GM19467 (cell line): Measurements from ENCODE around the gene SAMM50.
"Not testable (repeated sequence)": the region's sequence is repeated elsewhere in the genome, so short reads cannot be mapped to it uniquely, and the experiment has no call there.

Source experiments
- ATAC-seq: cut with Tn5 transposase; IDR thresholded peaks from one replicate; pipeline ENCODE4 v1.9.1; 2021; ENCODE audit warnings: mild to moderate bottlenecking, moderate library complexity; ENCODE audit not compliant: unreplicated experiment

SAMM50 gene

DNA sequence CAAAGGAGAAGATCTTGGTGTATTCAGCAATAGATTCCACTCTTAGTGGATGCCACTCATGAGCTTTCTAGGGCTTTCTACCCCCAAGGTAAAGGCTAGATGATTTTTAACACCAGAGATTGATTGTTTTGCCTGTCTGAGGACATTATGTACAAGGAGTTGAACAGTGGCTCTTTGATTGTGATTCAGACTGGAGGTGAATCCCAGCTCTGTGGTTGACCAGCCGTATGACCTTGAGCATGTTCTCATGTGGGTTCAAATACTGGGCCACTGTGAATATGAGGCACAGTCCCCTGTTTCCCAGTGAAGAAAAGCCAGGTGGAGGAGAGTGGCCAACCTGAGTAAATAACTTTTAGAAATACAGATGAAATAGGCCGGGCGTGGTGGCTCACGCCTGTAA is 44.9 kb downstream of the SAMM50 start:
- ATAC-seq: no peak

DNA sequence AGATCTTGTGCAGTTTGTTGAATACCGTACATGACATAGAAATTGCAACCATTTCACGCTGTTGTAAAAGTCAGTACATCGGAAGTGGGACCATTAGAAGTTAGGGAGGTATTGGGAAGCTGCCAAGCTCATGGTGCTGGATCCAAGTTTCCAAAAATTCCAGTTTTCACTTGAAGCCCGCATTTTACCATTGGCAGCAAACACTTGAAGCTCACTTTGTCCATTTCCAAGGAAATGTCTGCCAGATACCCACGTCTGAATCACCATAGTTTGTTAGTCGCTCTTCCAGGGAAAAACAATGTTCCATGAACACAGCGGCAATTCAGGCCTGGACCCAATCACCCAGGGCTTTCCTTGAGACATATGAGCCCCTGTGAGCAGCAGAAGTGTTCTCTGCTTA is 46.3 kb downstream of the SAMM50 start:
- no peak for ATAC-seq

DNA sequence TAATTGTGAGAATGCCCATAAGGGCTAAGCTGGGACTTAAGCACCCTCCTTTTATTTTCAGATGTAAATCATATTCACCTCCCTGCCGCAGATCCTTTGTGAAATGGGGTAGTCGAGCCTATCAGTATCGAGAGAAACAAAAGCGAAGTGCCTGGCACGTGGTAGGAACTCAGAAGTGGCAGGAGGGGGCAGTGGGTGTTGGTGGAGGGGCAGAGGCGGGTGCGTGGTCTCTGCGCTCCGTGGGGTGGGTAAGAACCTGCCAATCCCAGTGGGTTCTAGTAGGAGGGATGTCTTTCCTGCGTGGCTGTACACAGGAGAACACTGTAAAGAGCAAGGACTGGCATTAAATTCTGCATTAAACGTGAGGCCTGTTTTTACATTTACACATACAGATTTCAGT is 47.1 kb downstream of the SAMM50 start:
- no peak for ATAC-seq

DNA sequence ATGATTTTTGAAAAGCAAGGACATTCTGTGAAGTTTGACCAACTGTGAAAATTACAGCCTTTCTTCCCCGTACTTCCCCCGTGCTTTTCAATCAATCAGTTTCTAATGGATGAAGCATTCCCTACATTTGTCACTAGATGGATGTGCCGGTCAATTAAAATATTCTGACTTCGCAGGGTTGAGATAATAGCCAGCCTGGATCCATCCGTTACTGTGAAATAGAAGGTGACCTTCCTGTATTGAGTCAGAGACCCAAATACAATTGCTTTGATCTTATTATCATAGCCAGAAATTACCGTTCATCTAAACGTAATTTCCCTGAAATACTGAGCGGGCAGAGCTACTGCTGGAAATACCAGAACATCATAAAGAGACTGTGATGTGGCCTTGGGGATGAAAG is 47.8 kb downstream of the SAMM50 start:
- no peak for ATAC-seq

DNA sequence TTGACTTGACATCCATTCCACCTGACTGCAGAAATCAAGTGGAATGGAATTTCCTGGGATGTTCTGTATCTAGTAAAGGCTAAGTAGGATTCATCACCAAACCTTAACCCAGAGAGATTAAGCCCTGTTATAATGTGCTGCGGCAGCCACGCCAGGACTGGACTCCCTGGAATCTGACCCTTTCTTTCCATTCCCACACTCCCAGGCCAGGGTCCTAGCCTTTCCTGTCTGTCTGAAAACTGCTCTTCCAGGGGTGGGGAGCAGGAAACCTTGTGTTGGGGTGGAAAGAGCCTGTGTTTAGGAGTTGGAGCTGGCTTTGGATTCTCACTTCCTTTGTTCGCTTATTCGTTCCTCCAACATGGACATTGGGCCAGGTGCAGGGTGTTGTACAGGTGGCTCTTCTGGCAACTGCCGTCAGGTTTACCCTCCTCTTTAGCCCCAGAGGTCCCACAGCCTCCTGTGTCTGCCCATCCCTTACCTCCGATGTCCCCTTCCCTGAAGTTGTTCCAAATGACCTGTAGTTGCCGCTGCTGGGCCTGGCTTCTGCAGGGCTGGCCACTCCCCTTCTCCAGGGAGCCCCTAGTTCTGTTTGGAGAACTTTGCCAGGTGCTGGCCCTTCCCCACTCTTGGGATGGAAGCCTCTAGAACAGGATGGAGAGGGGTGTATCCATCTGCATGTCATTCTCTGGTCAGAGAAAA is 48.3 kb downstream of the SAMM50 start:
- ATAC-seq: no peak

DNA sequence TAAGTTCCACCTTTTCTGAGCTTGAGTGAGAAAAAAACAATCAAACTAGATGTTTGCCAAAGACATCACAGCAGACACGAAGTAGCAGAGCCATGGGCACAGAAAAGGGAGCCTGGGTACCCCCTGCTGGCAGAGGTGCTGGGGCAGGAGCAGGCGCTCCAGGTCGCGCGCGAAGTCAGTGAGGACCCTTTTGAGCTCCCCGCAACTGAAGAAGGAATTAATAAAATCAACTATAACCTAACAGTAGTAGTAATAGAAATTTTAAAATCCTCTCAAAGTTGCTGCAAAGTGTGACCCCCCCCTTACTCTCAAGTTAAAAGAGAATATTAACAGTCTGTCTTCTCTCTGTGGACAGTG is 48.8 kb downstream of the SAMM50 start:
- no peak for ATAC-seq

DNA sequence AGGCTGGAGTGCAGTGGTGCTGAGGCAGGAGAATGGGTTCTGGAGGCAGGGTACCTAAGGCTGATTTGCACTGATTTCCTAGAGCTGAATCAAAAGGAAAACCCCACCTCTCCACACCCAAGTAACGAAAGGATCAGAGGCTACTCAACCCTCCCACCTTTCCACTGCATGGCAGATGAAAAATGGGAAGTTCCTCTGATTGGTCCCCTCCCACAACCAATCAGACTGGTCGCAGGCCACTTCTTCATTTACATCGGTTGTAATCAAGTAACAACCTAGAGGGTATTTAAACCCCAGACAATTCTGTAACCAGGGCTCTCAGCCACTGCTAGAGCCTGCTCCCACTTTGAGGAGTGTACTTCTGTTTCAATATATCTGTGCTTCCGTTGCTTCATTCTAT is 50.3 kb downstream of the SAMM50 start:
- no peak for ATAC-seq

DNA sequence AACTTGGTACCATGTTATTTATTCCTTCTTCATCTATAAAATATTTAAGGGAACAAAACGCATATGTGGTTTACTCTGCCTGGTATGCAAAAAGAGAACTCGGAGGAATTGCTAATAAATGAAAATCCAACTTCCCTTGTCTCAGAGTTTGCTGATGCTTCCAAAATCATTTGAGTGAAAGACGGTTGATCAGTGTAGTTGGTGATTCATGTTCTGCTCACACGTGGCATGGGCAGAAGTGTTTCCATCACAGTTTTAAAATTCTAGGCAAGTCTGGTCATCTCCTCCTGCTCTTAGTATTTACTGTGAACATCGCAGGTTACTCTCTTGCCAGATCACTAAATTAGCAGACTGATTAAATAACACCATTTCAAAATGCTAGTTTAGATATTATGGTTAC is 56.9 kb downstream of the SAMM50 start:
- no peak for ATAC-seq

DNA sequence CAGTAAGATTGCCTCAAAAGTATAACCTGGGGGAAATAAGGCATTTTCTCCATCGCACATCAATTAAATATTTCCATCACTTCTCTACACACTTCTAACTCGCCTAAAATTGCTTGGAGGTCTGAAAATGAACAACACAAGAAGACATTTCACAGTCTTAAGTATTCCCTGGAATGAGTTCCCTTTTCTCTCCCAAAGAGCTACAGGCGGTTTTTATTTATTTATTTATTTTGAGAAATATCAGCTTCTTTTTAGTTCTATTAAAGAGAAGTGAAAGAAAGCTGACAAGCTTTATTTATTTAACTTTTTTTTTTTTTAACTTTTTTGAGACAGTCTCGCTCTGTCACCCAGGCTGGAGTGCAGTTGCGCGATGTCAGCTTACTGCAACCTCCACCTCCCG is 57.3 kb downstream of the SAMM50 start:
- no peak for ATAC-seq

DNA sequence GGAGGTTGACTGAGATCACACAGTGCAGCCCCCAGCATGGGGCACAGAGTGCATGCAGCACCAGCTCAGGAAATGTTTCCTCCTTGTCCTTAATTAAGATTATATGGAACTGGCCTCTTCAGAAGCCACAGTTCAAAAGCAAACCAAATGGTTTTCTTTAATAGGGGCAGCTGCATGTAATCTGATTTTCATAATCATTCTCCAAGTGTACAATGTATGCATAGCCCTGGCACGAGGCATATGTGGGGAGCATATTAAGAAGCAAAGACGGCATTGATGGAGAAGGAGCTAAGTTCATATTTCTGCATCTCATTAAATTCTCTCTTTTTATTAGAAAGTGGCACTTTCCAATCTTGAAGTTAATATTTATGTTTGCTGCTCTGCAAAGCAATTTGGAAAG is 59.0 kb downstream of the SAMM50 start:
- no peak for ATAC-seq

DNA sequence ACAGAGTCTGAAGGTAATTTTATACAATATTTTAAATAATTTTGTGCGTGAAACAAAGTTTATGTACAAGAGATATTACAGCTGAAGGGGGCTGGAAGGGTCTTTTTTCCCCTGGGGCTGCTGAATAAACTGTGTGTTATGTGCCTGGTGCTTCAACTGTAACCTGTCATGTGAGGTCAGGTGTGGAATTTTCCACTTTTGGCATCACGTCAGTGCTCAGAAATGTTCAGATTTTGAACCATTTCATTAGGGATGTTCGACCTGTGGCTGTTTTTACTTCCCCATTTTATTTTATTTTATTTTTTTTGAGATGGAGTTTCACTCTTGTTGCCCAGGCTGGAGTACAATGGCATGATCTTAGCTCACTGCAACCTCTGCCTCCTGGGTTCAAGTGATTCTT is 61.3 kb downstream of the SAMM50 start:
- ATAC-seq: not testable (repeated sequence)

DNA sequence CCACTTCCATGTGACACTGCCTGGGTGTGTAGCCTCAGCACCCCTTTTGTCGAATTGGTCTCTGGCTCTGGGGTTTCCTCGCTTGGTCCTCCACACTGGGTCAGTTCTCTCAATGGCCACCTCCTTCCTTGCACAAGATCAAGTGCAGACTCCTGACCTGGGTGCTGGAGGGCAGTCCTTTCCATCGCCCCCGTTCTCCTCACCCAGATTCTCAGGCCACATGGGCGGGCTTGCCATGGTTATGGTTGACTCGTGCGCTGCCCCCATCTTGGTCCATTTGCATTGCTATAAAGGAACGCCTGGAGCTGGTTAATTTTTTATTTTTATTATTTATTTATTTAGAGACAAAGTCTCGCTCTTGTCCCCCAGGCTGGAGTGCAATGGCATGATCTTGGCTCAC is 63.4 kb downstream of the SAMM50 start:
- ATAC-seq: no peak

DNA sequence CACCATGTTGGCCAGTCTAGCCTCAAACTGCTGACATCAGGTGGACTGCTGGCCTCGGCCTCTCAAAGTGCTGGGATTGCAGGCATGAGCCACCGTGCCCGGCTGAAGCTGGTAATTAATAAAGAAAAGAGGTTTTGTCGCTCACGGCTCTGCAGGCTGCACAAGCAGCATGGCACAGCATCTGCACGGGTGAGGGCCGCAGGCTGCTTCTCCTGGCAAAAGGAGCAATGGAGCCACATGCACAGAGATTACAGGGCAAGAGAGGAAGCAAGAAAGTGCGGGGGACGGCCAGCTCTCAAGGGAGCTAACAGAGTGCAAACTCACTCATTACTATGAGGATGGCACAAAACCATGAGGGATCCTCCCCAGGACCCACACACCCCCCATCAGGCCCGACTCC is 64.2 kb downstream of the SAMM50 start:
- no peak for ATAC-seq

DNA sequence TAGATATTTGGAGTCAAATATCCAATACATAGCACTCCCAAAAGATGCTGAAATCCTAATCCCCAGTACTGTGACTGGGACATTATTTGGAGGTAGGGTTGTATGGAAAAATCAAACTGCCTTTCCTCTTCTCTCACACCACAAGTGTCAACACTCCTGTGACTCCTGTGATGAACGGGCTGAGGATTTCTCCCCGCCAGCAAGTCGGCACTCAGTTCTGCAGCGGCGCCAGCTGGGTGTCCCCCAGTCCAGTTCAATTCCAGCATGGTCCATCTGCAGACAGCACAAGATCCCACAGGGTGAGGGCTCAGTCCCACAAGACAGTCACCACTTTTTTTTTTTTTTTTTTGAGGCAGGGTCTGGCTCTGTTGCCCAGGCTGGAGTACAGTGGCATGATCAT is 64.6 kb downstream of the SAMM50 start:
- no peak for ATAC-seq

DNA sequence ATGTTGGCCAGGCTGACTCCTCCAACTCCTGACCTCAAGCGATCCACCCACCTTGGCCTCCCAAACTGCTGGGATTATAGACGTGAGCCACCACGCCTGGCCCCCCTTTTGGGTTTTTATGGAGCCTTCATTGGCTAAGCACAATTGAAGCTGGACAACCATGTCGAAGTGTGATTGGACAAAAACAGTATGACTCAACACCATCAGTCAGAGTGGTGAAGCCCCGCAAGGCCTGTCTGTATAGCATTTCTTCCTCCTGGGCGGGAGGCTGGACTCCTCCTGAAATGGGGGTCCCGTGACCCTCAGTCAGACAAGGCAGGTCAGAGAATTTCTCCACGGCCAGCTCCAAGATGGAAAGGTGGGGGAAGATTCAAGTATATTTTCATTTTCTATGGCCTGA is 65.7 kb downstream of the SAMM50 start:
- no peak for ATAC-seq

DNA sequence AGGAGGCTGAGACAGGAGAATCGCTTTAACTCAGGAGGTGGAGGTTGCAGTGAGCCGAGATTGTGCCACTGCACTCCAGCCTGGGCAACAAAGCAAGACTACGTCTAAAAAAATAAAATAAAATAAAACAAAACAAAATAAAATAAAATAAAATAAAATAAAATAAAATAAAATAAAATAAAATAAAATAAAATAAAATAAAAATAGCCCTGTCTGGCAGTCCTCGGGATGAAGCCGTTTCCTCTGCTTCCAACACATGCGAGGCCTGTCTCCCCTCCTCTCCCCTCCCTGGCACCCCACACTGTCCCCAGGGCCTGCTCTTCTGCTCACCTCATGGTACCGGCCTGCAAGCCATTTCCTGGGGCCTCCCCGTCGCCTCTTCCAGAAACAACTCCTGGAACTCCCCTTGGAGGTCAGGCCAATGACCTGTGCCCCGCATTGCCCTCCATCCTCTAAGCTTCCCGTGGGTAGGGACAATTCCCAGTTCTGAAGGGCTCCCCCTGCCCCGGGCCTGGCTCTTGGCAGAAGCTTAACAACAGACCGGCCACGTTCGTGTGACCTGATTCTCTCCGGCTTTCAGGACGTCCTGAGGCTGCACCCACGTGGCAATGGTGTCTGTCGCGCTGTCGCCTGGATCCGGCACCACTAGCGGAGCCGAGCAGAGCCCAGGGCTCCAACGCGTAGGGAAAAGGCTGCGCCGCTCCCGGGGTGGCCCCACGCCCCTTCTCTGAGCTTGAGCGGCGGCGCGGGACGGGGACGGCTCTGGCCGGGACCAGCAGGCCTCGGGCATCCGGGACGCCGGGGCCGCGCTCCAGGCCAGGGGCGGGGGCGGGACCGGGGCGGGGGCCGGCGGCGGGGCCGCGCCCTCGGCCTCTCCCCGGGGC is 68.4 kb downstream of the SAMM50 start:
- no peak for ATAC-seq

DNA sequence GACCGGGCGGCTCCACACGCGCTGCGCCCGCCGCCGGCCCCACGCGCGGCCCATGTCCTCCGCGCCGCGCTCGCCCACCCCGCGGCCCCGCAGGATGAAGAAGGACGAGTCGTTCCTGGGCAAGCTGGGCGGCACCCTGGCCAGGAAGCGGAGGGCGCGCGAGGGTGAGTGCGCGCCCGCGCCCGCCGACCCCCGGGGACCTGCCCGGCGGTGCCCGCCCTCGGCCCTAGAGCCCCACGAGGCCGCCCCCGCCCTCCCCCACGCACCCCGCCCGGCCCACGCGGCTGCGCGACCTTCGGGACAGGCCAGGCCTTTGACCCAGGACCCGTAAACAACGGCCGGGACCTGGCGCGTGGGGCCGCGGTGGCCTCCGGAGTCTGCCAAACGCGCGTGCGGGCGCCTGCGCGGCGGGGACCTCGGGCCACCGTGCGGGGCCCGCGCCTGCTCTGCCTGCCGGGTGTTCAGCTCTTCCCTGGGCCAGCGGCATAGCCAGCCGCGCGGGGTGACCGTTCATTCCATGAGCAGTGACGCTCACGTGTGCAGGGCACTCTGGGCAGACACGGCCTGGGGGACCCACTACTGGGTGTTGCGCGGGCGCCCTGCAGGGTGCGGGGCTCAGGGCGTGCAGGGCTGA is 69.2 kb downstream of the SAMM50 start, which contains the start of gene PARVB:
Gene PARVB (plus strand): TSS at position 15 of the 634 bp plus-strand sequence. CDS start 38 bp downstream, at position 53.
- ATAC-seq: no peak

DNA sequence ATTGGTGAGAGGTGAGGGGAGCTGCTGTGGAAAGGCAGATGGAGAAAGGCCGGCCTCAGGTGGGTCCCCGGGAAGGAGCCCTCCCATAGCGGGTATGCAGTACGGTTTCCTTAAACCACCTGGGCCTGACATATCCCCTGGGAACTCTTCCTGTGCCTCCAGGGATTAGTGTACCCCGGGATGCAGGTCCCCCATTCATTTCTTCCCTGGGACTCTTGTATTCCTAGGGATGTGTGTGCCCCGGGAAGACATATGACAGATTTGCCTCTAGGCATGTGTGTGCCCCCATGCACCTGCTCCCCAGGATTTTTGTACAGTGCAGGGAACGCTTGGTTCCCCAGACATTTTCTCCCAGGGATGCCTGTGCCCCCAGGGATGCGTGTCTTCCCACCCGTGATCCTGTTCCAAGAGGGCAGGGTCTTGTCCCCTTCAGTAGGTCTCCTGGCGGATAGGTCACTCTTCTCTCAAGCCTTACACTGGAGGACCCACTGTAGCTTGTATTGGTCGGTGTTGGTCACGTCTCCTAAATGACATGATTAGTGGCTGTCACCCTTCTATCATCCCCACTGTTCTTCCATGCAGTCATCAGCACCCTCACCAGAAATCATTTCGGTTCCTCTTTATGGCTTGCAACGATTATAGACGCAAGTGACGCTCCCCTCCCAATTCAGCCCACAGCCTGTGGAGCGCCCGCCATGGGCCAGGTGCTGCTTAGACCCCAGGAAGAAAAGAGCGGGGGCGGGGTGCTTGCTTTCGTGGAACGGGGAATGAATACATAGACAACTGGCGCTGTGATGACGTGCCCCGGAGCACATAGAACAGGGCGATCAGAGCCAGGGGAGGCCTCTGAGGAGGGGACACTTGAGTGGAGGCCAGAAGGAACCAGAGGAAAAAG is 70.2 kb downstream of the SAMM50 start:
- peak; percentile 49 for ATAC-seq

DNA sequence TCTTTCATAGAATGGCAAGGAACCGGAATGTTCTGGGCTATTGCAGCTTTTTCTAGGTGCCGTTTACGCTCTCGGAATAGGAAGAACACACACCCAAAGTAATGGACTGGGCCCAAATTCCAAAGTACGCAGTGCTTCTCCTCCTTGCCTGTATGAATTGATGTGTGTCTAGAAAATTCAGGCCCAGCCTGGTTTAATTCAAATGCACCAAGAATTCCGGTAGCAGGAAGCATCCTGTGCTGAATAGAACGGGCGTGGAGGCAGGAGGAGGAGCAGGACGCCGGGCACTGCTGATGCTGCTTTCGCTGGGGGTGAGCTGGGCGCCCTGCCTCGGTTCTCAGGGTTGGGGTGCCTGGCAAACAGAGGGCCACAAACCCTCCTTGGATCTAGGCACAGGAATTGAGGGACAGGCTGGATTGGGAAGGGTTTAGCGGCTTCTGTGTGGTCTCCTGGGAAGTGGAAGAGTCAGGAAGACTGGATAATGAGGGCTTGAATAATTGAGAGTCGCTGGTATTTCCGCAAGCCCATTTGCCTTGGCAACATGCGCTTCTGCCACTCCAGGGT is 70.9 kb downstream of the SAMM50 start:
- no peak for ATAC-seq
